HG02610 (cell line): ENCODE data around the gene EVC2.
"Not testable (repeated sequence)": the region's sequence is repeated elsewhere in the genome, so short reads cannot be mapped to it uniquely, and the experiment has no call there.

ENCODE experiments used
- ATAC-seq: cut with Tn5 transposase; IDR thresholded peaks from one replicate; pipeline ENCODE4 v1.9.1; 2021; ENCODE audit warnings: mild to moderate bottlenecking, moderate library complexity; ENCODE audit not compliant: unreplicated experiment

The EVC2 gene

DNA sequence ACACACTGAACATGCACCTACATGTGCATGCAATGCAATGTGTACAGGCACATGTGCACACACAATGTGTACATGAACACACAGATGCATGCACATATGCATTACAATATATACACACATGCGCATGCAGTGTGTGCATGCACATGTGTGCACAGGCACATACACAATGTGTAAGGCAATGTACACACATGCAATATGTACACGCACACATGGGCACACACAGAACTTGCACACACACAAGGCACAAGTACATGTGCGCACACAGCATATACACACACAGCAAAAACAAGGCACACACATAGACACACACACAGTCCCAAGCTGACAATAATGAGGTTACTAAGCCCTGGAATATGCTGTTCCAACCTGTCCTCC is 76.3 kb downstream of the EVC2 start:
- no peak for ATAC-seq

DNA sequence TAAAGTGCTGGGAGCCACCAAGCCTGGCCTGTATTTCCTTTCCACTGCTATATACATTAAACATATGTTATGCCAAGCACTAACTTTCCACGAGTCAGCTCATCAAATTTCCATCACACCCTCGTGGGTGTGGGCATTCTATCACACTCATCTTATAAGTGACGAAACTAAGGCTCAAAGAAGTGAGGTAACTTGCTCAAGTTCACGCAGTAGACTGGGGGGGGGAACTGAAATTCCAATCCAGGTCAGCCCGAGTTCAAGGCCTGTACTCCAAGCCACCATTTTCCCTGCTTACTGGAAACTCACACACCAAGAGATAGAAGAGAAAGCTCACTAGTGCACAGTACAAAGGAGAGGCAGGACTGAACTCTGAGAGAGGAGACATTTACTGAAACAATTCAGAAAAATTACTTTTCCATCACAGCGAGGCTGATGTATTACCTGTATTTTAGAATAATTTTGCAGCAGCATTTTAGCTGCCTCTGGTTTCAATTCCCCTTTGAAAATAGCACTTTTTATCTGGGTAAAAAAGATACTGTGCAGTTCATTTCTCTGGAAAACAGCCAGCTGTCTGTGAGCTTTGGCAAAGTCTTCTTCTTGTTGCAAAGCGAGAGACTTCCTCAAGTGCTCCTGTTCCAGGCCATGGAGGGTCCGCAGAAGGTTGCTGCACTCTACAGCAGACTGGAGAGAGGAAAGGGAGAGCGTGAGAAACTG is 76.8 kb downstream of the EVC2 start:
- ATAC-seq = no peak

DNA sequence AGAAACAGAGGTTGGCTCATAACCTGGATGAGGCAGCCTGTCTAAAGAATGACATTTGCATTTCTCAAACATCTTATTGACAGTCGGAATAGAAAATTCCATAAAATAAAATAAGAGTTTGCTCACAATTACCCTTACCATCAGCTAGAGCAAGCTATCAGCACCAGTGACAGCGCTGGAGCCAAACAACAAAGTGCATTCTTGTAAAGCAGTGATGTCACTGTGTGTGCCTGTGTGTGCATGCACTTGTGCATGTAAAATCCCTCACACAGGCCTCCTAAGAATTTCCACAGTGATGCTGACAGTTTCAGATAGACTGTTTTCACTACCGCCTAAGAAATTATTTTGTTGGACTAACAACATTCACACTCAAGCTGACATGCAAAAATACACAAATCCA is 77.6 kb downstream of the EVC2 start:
- no peak for ATAC-seq

- no peak for ATAC-seq
Observed at GRCh38 chr4:5629542-5629941, 78.8 kb downstream of the EVC2 start.

GRCh38 chr4:5626913-5627312 is 81.4 kb downstream of the EVC2 start:
- ATAC-seq = no peak

DNA sequence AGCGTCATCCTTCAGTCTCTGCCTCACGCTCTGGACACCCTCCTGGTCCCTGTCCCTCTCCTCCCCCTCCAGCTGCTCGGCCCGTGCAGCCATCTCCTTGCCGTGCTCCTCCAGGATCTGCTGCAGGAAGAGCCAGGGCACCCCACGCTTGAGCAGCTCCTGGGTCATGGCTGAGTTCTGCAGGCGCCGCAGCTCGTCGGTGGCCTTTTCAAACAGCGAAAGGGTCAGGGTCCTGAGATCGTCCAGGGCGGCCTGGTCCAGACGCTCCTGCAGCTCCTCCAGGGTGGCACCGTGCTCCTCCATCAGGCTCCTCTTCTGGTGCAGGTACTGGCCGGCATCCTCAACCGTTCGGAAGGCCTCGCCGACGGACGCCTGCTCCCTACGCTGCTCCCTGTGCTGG is 85.8 kb downstream of the EVC2 start:
- no peak for ATAC-seq

GRCh38 chr4:5619913-5620625 is 88.3 kb downstream of the EVC2 start:
- no peak for ATAC-seq

- ATAC-seq = no peak
Observed at GRCh38 chr4:5618051-5618960, 90.1 kb downstream of the EVC2 start.

GRCh38 chr4:5616331-5616950 is 91.9 kb downstream of the EVC2 start:
- ATAC-seq = no peak

- ATAC-seq = no peak
Observed at GRCh38 chr4:5615496-5616075, 92.8 kb downstream of the EVC2 start.

GRCh38 chr4:5611750-5612149 is 96.6 kb downstream of the EVC2 start:
- ATAC-seq = no peak

- ATAC-seq = no peak
Observed at GRCh38 chr4:5609306-5610007, 98.9 kb downstream of the EVC2 start.

DNA sequence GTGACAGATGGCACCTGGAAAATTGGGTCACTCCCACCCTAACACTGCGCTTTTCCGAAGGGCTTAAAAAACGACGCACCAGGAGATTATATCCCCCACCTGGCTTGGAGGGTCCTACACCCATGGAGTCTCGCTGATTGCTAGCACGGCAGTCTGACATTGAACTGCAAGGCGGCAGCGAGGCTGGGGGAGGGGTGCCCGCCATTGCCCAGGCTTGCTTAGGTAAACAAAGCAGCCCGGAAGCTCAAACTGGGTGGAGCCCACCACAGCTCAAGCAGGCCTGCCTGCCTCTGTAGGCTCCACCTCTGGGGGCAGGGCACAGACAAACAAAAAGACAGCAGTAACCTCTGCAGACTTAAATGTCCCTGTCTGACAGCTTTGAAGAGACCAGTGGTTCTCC is 114.5 kb downstream of the EVC2 start:
- not testable (repeated sequence) for ATAC-seq

DNA sequence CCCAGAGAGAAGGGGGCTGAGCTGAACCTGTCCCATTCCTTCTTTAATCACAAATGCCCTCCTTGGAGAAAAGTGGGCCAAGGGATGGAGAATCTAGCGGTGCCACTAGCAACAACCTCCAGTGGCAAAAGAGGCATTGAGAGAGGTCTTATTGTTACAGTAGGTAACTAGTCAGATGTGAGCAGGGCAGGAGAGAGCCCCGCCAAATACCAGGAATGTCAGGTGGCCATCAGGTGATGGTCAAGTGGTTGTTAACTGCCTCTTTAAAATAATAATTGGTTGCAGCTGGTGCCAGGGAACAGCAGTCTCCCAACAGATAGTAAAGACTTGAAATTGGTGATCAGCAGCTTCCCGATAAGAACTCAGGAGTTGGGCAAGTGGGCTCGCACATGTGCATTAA is 116.1 kb downstream of the EVC2 start:
- no peak for ATAC-seq

GRCh38 chr4:5589495-5589894 is 118.9 kb downstream of the EVC2 start:
- no peak for ATAC-seq

- ATAC-seq = no peak
Observed at GRCh38 chr4:5588046-5588445, 120.3 kb downstream of the EVC2 start.

- no peak for ATAC-seq
Observed at GRCh38 chr4:5575941-5576340, 132.4 kb downstream of the EVC2 start.

DNA sequence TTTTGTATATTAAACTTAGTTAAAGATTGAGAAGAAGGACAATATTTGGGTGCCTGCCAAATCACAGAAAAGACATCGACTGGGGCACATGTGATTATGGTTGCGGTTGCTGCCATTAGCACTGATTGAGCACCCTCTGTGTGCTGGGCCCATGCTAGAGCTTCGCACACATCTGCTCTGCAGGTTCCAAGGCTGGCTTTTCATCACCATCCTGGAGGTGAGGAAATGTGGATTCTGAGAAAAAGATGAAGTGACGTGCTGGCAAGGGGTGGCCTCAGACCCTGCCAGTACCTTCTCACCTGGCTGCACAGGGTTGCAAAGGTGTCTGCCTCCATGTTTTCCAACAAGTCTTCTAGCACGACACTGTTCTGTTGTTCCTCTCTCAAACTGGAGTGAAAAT is 134.0 kb downstream of the EVC2 start:
- ATAC-seq = no peak

GRCh38 chr4:5573965-5574364 is 134.4 kb downstream of the EVC2 start:
- no peak for ATAC-seq

DNA sequence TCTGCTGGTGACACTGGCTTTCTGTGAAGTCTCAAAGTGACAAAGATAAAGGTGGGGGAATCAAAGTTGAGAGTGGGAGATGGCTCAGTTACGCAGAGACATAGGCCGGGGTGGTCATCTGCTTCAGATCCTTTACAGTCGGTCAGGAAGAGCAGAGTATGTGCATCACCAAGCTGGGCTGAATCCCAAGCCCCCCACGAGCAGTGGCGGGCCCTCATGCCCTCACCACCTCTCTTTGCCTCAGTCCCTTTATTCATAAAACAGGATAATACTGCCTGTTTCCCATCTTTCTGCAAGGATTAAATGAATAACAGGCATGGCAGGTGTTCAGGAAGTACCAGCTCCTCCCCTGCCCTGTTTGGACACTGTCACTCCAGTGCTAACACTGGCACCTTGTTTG is 135.6 kb downstream of the EVC2 start:
- no peak for ATAC-seq
